HepG2 (cell line): ENCODE data around the gene SLC12A9. TPM values are rescaled to one million over a fixed set of nuclear protein-coding genes. Genes with fewer than 3 reads are reported as not detected.

ENCODE experiments used
- ATF1 ChIP-seq: IDR thresholded peaks from 2 replicates; pipeline ENCODE4 v1.6.1; 2016; ENCODE audit warnings: mild to moderate bottlenecking, control low read depth
- FOXO1 ChIP-seq: sonication (generic); formaldehyde crosslinking; IDR thresholded peaks from 2 replicates; pipeline ENCODE4 v1.4.0; 2020; ENCODE audit warnings: missing genetic modification reagents
- HMG20A ChIP-seq: IDR thresholded peaks from 2 replicates; pipeline ENCODE4 v1.6.1; 2016; ENCODE audit warnings: borderline replicate concordance
- KDM5A ChIP-seq: fragments of 200-600 bp; sonication (generic); IDR thresholded peaks from 2 replicates; pipeline ENCODE4 v1.7.0; 2018; ENCODE audit warnings: antibody characterized with exemption, mild to moderate bottlenecking, low read length, borderline replicate concordance
- MEF2D ChIP-seq: sonication (generic); formaldehyde crosslinking; IDR thresholded peaks from 2 replicates; pipeline ENCODE4 v1.5.1; 2020; ENCODE audit warnings: mild to moderate bottlenecking, missing genetic modification reagents
- NFKB2 ChIP-seq: sonication (generic); formaldehyde crosslinking; IDR thresholded peaks from 2 replicates; pipeline ENCODE4 v1.4.0; 2020; ENCODE audit warnings: missing genetic modification reagents, borderline replicate concordance
- SAP130 ChIP-seq: IDR thresholded peaks from 2 replicates; pipeline ENCODE4 v1.6.1; 2016; ENCODE audit warnings: low read depth
- SP1 ChIP-seq, 2 experiments: fragments of 450-650 bp in 1 of 2; sonication (generic) in 1 of 2; formaldehyde crosslinking in 1 of 2; IDR thresholded peaks; 2 replicates each; pipeline versions ENCODE4 v1.4.0 to v1.6.1; 2016 to 2020; ENCODE audit warnings: missing genetic modification reagents in 1 of 2
- ZEB1 ChIP-seq: IDR thresholded peaks from 2 replicates; pipeline ENCODE4 v1.6.1; 2012; ENCODE audit warnings: mild to moderate bottlenecking, low read depth, inconsistent platforms; ENCODE audit not compliant: insufficient replicate concordance
- ZFAT ChIP-seq: sonication (generic); formaldehyde crosslinking; conservative IDR thresholded peaks from 2 replicates; pipeline ENCODE4 v1.8.1; 2023; ENCODE audit warnings: missing genetic modification reagents, inconsistent platforms
- ZFP36L2 ChIP-seq: sonication (generic); formaldehyde crosslinking; IDR thresholded peaks from 2 replicates; pipeline ENCODE4 v1.4.0; 2020; ENCODE audit warnings: missing genetic modification reagents
- ZNF33B ChIP-seq: sonication (generic); formaldehyde crosslinking; IDR thresholded peaks from 2 replicates; pipeline ENCODE4 v1.5.1; 2020; ENCODE audit warnings: mild to moderate bottlenecking, missing genetic modification reagents
- polyA plus RNA-seq, 8 experiments: library from polyadenylated mRNA; depleted of rRNA in 3 of 8; stranded (reverse) in 7 of 8; unstranded in 1 of 8; fragments of >200 nt; fragmentation: Illumina TruSeq in 4 of 8; extraction: Trizol in 4 of 8; gene quantifications; 2 replicates each; pipeline versions ENCODE4 v1.2.1 to v1.2.3, GENCODE V29; 2011 to 2016; ENCODE audit warnings: low read depth in 4 of 8, missing spikeins in 1 of 8, mixed read lengths in 1 of 8; ENCODE audit not compliant: insufficient read depth in 1 of 8
- total RNA-seq, 5 experiments: library from RNA; depleted of rRNA; stranded (reverse); fragments of >200 nt; fragmentation: Illumina TruSeq; extraction: Trizol; gene quantifications; 2 replicates each; pipeline ENCODE4 v1.2.3, GENCODE V29; 2016; ENCODE audit warnings: low read depth in 1 of 5
- TF ChIP-seq, protein P1 (sequence below): fragments of 450-650 bp; IDR thresholded peaks from 2 replicates; pipeline ENCODE4 v1.6.1; 2017; ENCODE audit warnings: mild to moderate bottlenecking
- TF ChIP-seq, protein P2 (sequence below): fragments of 450-650 bp; IDR thresholded peaks from 2 replicates; pipeline ENCODE4 v1.6.1; 2016
- TF ChIP-seq, protein P3 (sequence below): sonication (generic); formaldehyde crosslinking; IDR thresholded peaks from 2 replicates; pipeline ENCODE4 v1.8.1; 2023; ENCODE audit warnings: missing genetic modification reagents, mild to moderate bottlenecking, borderline replicate concordance
- TF ChIP-seq, protein P4 (sequence below): IDR thresholded peaks from 2 replicates; pipeline ENCODE4 v1.6.1; 2018; ENCODE audit warnings: missing genetic modification reagents, mild to moderate bottlenecking, missing compliant biosample characterization
- TF ChIP-seq, protein P5 (sequence below): IDR thresholded peaks from 2 replicates; pipeline ENCODE4 v1.6.1; 2016; ENCODE audit warnings: mild to moderate bottlenecking, missing biosample characterization, missing genetic modification reagents
- TF ChIP-seq, protein P6 (sequence below): sonication (generic); formaldehyde crosslinking; IDR thresholded peaks from 2 replicates; pipeline ENCODE4 v1.4.0; 2020; ENCODE audit warnings: missing genetic modification reagents, borderline replicate concordance

The SLC12A9 gene
- total and polyA plus RNA-seq, 2 of the 13 experiments (the other 11 are each of a cell fraction or from before 2014, with no cell fraction given) = 8.7 to 16.6 TPM

DNA sequence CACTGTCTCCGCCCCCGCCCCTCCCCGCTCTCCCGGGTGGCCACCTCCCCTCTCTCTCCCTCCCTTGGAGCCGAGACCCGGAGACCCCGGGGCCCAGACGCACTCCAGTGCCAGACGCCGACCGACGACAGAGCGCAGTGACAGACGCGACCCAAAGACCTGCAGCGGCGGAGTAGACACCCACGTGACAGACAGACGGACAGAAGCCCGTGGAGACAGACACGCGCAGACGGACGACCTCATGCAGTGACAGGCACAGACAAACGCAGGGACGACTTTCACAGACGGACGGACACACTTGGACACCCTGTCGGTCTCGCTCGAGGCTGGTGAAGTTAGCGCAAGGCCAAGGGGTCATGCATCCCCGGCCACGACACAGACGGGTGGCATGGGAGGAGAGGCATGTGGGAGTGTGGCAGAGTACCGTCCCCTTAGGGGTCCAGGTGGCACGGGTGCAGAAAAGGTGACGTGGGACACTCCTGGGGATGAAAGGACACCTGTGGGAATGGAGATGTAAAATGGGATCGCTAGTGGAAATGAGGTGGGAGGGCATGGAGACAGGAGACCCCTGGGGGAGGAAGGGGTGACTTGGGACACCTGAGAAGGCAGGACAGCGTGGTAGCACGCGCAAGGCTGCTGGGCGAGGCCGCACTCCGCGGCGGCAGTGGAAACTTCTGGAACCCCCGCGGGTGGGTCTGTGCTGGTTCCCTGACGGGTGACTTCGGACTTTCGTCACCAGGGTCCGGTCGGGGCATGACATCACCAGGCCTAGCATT, 43.6 kb downstream of the SLC12A9 start (continued):
- TF ChIP-seq, protein P1, sequence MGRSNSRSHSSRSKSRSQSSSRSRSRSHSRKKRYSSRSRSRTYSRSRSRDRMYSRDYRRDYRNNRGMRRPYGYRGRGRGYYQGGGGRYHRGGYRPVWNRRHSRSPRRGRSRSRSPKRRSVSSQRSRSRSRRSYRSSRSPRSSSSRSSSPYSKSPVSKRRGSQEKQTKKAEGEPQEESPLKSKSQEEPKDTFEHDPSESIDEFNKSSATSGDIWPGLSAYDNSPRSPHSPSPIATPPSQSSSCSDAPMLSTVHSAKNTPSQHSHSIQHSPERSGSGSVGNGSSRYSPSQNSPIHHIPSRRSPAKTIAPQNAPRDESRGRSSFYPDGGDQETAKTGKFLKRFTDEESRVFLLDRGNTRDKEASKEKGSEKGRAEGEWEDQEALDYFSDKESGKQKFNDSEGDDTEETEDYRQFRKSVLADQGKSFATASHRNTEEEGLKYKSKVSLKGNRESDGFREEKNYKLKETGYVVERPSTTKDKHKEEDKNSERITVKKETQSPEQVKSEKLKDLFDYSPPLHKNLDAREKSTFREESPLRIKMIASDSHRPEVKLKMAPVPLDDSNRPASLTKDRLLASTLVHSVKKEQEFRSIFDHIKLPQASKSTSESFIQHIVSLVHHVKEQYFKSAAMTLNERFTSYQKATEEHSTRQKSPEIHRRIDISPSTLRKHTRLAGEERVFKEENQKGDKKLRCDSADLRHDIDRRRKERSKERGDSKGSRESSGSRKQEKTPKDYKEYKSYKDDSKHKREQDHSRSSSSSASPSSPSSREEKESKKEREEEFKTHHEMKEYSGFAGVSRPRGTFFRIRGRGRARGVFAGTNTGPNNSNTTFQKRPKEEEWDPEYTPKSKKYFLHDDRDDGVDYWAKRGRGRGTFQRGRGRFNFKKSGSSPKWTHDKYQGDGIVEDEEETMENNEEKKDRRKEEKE = no peak
- TF ChIP-seq, protein P2, sequence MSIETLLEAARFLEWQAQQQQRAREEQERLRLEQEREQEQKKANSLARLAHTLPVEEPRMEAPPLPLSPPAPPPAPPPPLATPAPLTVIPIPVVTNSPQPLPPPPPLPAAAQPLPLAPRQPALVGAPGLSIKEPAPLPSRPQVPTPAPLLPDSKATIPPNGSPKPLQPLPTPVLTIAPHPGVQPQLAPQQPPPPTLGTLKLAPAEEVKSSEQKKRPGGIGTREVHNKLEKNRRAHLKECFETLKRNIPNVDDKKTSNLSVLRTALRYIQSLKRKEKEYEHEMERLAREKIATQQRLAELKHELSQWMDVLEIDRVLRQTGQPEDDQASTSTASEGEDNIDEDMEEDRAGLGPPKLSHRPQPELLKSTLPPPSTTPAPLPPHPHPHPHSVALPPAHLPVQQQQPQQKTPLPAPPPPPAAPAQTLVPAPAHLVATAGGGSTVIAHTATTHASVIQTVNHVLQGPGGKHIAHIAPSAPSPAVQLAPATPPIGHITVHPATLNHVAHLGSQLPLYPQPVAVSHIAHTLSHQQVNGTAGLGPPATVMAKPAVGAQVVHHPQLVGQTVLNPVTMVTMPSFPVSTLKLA = no peak
- TF ChIP-seq ZNF33B (CRISPR knock-in tag) (no peak), SP1 (IDR thresholded peaks at IDR 0.05) (no peak), SP1 (CRISPR knock-in tag; IDR thresholded peaks at IDR 0.05) (no peak), ATF1 (CRISPR knock-in tag) (no peak), FOXO1 (CRISPR knock-in tag) (no peak), ZFAT (CRISPR knock-in tag) (no peak), MEF2D (CRISPR knock-in tag) (no peak; the same call in 1 of the 2 replicates), ZEB1 (no peak), SAP130 (CRISPR knock-in tag) (no peak), NFKB2 (no peak), HMG20A (no peak), KDM5A (no peak), ZFP36L2 (CRISPR knock-in tag) (no peak)
- TF ChIP-seq, protein P3, sequence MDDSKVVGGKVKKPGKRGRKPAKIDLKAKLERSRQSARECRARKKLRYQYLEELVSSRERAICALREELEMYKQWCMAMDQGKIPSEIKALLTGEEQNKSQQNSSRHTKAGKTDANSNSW = no peak
- TF ChIP-seq, protein P4, sequence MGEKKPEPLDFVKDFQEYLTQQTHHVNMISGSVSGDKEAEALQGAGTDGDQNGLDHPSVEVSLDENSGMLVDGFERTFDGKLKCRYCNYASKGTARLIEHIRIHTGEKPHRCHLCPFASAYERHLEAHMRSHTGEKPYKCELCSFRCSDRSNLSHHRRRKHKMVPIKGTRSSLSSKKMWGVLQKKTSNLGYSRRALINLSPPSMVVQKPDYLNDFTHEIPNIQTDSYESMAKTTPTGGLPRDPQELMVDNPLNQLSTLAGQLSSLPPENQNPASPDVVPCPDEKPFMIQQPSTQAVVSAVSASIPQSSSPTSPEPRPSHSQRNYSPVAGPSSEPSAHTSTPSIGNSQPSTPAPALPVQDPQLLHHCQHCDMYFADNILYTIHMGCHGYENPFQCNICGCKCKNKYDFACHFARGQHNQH (CRISPR knock-in tag) = no peak
- TF ChIP-seq, protein P5, sequence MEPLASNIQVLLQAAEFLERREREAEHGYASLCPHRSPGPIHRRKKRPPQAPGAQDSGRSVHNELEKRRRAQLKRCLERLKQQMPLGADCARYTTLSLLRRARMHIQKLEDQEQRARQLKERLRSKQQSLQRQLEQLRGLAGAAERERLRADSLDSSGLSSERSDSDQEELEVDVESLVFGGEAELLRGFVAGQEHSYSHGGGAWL = no peak
- TF ChIP-seq, protein P6, sequence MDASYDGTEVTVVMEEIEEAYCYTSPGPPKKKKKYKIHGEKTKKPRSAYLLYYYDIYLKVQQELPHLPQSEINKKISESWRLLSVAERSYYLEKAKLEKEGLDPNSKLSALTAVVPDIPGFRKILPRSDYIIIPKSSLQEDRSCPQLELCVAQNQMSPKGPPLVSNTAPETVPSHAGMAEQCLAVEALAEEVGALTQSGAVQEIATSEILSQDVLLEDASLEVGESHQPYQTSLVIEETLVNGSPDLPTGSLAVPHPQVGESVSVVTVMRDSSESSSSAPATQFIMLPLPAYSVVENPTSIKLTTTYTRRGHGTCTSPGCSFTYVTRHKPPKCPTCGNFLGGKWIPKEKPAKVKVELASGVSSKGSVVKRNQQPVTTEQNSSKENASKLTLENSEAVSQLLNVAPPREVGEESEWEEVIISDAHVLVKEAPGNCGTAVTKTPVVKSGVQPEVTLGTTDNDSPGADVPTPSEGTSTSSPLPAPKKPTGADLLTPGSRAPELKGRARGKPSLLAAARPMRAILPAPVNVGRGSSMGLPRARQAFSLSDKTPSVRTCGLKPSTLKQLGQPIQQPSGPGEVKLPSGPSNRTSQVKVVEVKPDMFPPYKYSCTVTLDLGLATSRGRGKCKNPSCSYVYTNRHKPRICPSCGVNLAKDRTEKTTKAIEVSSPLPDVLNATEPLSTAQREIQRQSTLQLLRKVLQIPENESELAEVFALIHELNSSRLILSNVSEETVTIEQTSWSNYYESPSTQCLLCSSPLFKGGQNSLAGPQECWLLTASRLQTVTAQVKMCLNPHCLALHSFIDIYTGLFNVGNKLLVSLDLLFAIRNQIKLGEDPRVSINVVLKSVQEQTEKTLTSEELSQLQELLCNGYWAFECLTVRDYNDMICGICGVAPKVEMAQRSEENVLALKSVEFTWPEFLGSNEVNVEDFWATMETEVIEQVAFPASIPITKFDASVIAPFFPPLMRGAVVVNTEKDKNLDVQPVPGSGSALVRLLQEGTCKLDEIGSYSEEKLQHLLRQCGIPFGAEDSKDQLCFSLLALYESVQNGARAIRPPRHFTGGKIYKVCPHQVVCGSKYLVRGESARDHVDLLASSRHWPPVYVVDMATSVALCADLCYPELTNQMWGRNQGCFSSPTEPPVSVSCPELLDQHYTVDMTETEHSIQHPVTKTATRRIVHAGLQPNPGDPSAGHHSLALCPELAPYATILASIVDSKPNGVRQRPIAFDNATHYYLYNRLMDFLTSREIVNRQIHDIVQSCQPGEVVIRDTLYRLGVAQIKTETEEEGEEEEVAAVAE (CRISPR knock-in tag) = no peak
